DND-41 (cell line): ENCODE measurements around the gene TMEM255B.

Experiments
- CTCF ChIP-seq: IDR thresholded peaks from 2 replicates; pipeline ENCODE4 v1.5.1; 2012; ENCODE audit warnings: borderline replicate concordance, low read length, moderate library complexity, mild to moderate bottlenecking; ENCODE audit not compliant: poor library complexity, severe bottlenecking; ENCODE audit errors: extremely low read depth
- EZH2 ChIP-seq: IDR thresholded peaks from 3 replicates; pipeline ENCODE4 v1.6.1; 2012; ENCODE audit warnings: borderline replicate concordance, low read depth, mild to moderate bottlenecking, moderate library complexity, low read length, inconsistent platforms; ENCODE audit not compliant: severe bottlenecking

DNA sequence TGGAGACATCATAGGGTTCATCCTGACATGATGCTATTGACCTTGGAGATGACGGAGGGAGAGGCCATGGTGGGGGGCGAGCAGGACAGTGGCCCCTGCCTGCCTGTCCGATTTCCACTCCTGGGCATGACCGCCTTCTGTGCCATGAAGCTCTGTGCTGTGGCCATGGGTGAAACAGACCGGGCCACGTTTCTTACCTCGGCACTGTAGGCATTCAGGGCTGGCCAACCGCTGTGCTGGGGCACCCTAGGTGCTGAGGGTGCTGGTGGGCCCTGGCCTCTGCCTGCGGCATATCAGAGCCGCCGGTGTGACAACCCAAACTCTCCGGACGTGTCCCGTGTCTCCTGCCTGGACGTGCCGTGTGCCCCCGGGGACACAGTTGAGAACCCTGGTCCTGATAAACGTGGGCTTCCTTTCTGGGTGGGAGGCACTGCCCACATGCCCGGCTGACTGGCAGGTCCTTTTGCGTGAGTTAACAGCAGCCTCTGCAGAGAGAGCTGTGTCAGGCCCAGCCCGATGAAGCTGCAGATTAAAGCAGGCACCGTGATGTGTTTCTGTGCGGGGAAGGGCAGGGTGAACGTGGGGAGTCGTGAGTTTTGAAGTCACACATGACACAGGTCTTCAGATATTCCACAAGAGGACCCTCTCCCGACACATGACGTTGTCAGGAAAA is 46.5 kb downstream of the TMEM255B start:
- no peak for TF ChIP-seq CTCF
- TF ChIP-seq EZH2 = no peak
